GM12873 (cell line): ENCODE results near the gene SORBS1.

Experiments used
- TF ChIP-seq, protein P1 (sequence below): IDR thresholded peaks from 2 replicates; pipeline ENCODE4 v1.5.1; 2012; ENCODE audit warnings: low read depth, mild to moderate bottlenecking, moderate library complexity, low read length, control low read depth; ENCODE audit not compliant: insufficient read depth; ENCODE audit errors: missing control alignments

The SORBS1 gene

DNA sequence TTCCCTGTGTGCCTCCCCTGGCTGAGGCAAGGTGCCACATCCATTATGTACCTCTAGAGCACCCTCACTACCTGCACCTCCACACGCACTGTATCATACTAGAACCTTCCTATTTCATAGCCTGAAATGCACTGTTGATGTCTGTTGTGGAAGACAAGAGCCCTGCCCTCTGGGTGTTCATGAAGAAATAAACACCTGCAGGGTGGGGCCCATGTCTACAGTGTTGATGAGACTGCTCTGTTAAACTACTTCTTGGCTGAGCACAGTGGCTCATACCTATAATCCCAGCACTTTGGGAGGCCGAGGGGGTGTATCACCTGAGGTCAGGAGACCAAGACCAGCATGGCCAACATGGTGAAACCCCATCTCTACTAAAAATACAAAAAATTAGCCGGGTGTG is 14.0 kb downstream of the SORBS1 start:
- TF ChIP-seq, protein P1, sequence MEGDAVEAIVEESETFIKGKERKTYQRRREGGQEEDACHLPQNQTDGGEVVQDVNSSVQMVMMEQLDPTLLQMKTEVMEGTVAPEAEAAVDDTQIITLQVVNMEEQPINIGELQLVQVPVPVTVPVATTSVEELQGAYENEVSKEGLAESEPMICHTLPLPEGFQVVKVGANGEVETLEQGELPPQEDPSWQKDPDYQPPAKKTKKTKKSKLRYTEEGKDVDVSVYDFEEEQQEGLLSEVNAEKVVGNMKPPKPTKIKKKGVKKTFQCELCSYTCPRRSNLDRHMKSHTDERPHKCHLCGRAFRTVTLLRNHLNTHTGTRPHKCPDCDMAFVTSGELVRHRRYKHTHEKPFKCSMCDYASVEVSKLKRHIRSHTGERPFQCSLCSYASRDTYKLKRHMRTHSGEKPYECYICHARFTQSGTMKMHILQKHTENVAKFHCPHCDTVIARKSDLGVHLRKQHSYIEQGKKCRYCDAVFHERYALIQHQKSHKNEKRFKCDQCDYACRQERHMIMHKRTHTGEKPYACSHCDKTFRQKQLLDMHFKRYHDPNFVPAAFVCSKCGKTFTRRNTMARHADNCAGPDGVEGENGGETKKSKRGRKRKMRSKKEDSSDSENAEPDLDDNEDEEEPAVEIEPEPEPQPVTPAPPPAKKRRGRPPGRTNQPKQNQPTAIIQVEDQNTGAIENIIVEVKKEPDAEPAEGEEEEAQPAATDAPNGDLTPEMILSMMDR = no peak

DNA sequence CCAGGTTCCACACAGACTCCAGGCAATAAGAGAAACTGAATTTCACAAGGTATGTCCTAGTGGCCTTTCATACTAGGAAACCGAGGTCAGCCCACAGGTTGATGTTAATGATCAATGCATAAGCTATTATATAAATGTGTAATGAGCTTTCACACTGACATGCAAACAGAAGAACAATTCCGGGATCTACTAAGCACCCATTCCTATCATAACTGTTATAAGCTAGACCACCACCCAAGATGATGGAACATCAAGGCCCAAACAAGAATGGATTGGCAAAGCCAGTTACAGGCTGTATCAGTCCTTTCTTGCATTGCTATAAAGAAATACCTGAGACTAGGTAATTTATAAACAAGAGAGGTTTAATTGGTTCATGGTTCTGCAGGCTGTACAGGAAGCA is 15.2 kb downstream of the SORBS1 start:
- TF ChIP-seq, protein P1 = no peak

DNA sequence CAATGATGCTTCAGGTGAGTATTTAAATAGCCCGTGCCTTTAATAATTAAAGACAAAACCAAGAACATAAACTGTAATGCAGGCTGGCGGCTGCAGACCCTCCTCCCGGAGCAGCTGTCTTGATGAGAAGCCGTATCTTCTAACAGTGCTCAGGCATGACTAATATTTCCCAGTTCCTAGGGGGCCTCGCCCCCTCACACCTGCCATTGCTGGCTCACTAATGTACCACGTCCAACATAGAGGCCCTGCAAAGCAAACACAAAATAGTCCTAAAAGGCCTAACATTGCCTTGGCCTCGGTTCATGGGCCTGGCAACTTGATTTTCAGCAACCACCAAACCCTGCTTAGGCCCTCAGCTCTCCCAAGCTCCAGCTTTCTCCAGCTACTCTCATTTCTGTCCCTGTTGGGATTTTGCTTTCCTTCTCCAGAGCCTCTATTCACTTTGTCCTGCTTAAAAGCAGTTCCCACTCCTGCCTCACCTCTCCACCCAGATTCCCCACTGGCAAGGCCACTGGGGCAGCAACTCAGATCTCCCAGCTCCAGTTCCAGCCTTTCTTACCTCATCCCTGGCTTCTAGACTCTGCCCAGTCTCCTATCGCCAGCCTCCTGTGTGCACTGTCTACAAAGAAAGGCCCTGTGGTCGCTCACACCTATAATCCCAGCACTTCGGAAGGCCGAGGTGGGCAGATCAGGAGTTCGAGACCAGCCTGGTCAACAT is 16.2 kb downstream of the SORBS1 start:
- TF ChIP-seq, protein P1 = no peak

DNA sequence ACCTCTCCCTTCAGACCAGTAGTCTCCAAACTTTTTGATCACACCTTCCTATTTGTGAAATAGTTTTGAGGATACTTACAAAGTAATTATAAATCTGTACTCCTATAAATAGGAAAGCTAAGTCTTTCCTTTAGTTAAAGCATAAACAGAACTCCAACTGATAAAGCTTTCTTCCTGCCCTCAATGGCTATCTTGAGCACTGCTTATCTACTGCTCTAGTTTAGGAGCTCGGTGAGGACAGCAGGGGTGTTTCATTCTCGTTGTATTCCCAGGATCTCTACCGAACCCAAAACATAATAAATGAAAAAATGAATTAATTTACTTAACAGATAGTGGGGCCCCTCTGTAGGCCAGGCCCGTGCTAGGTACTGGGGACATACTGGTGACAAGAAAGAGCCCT is 17.7 kb downstream of the SORBS1 start:
- TF ChIP-seq, protein P1 = no peak

DNA sequence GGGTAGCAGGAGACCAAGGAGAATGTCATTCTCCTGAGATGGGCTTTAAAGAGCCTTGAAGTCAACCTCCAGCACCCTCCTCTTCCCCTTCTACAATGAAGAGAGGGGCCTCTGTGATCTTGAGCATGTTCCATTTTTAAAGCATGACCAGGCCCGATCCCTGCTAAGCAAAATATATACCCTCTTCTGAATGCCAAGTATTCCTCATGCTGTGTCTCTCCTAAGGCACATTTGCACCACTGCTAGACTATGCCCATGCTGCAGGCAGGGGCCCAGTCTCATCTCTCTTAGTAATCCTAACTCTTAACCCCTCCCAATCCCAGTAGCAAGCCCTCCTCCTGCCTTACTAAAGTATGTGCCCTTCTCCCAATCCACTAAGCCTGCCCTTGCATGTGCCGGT is 18.4 kb downstream of the SORBS1 start:
- TF ChIP-seq, protein P1 = no peak

DNA sequence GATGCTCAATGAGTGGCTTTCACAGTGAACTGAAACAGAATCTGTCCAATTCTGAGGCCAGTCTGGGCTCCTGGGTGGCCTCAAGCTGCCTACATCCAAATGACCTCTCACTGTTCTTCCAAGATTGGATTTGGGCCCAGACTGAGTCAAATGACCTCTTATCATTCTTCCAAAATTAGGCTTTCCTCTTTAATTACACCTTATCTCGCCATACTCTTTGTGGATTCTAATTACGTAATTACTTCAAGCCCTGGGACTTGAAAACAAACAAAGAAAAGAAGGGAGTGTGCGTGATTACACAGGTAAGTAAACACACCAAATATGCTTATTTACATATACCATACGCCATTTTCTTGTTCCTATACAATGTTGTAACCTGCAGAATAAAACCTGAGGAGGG is 18.8 kb downstream of the SORBS1 start:
- TF ChIP-seq, protein P1 = no peak

DNA sequence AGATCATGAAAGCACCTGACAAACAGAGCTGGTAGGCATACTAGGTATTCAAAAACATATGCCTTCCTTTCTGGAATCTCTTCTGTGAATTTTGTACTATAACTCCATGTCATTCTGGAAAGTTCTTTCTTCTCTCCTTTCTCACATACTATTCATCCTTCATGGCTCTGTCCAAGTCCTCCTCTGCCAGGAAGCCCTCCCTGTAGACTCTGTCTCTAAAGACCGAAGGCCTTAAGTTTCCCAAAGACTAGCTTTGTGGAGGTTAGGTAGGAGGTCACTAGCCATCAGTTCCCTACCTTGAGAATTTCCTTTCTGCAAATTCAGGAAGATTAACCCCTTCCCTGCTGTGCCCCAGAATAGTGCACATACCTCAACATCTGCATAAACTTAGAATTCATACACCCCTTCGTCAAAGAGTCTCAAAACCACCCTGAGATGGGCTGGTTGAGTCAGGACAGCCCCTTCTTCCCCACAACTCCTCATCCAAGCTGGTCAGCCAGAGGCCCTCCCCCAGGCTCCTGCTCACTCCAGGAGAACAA is 20.6 kb downstream of the SORBS1 start:
- TF ChIP-seq, protein P1 = no peak
